Calu3 (cell line): ENCODE results near the gene ABHD17B. TPM values are rescaled to one million over a fixed set of nuclear protein-coding genes. Genes with fewer than 3 reads are reported as not detected.

Source experiments
- BruUV-seq: library from RNA; stranded (reverse); fragments of 400-500 nt; replicated peaks from 2 replicates; lab custom pipeline; 2021; lab: Mats Ljungman, UMichigan
- CTCF ChIA-PET: fragments of 300-600 bp; sonication (Branson Sonifier 250); formaldehyde crosslinking; loops from one replicate; lab custom pipeline; 2022; ENCODE audit warnings: antibody characterized with exemption; lab: Charles Lee
- DNase-seq: peaks from one replicate; pipeline ENCODE4 v3.0.0; 2022
- H3K27ac Mint-ChIP-seq: one replicate; pipeline ENCODE4 v1.8.0; 2022; ENCODE audit warnings: mixed read lengths; ENCODE audit not compliant: unreplicated experiment
- H3K27me3 Mint-ChIP-seq: one replicate; pipeline ENCODE4 v1.8.0; 2022; ENCODE audit warnings: mixed read lengths; ENCODE audit not compliant: unreplicated experiment
- H3K36me3 Mint-ChIP-seq: one replicate; pipeline ENCODE4 v1.8.0; 2022; ENCODE audit warnings: mild to moderate bottlenecking, moderate library complexity, mixed read lengths; ENCODE audit not compliant: insufficient read depth, unreplicated experiment
- H3K4me1 Mint-ChIP-seq: one replicate; pipeline ENCODE4 v1.8.0; 2022; ENCODE audit warnings: mild to moderate bottlenecking, low read depth, mixed read lengths; ENCODE audit not compliant: unreplicated experiment
- H3K4me3 Mint-ChIP-seq: one replicate; pipeline ENCODE4 v1.8.0; 2022; ENCODE audit warnings: mild to moderate bottlenecking, low read depth, moderate library complexity, mixed read lengths; ENCODE audit not compliant: unreplicated experiment
- H3K9me3 Mint-ChIP-seq: one replicate; pipeline ENCODE4 v1.8.0; 2022; ENCODE audit warnings: low read depth, mixed read lengths; ENCODE audit not compliant: unreplicated experiment
- CTCF ChIP-seq: fragments of 200-600 bp; IDR thresholded peaks from one replicate; pipeline ENCODE4 v1.8.0; 2022; ENCODE audit warnings: antibody characterized with exemption; ENCODE audit not compliant: unreplicated experiment
- intact Hi-C: fragments of 100-400 bp; cut with micrococcal nuclease; formaldehyde crosslinking; loops from one replicate; pipeline ENCODE4 v1.10.0; 2022; ENCODE audit not compliant: unreplicated experiment
- total RNA-seq: library from RNA; stranded (reverse); gene quantifications from 2 replicates; pipeline ENCODE4 v1.2.3, GENCODE V29; 2022

The ABHD17B gene
- total RNA-seq, 1 experiment from 2014 or later: 16.5 TPM

GRCh38 chr9:71915495-71915894 lies 4.5 kb upstream of the ABHD17B start:
- intact Hi-C loops: no loop called here
- CTCF ChIA-PET: no interaction called here
- Mint-ChIP-seq H3K27ac (no peak overlapping the region), H3K9me3 (no peaks in the 10 kb centered on the region), H3K36me3 (peaks cover 26% of the 10 kb centered on the region), H3K27me3 (no peaks in the 10 kb centered on the region), H3K4me3 (no peak overlapping the region), H3K4me1 (no peaks in the 10 kb centered on the region)
- no peak for DNase-seq
- no TSS peak for BruUV-seq
- TF ChIP-seq CTCF: no peak

GRCh38 chr9:71911908-71912335 lies 929 bp upstream of the ABHD17B start:
- Mint-ChIP-seq H3K4me3 (peak overlapping the region; percentile 88), H3K9me3 (no peaks in the 10 kb centered on the region), H3K27ac (peak overlapping the region; percentile 96), H3K27me3 (no peaks in the 10 kb centered on the region), H3K4me1 (no peaks in the 10 kb centered on the region), H3K36me3 (peaks cover 39% of the 10 kb centered on the region)
- TSS peak; percentile 63 for BruUV-seq
- CTCF ChIA-PET: interaction anchor here (1.5 to 1.6 kb wide), 2 partner anchors 33 to 113 kb away, joined by 4 read pairs; no protein-coding TSS in a partner anchor
- intact Hi-C loops: loop anchor here (2.0 to 5.0 kb wide), 3 partner anchors 33 to 440 kb away; no protein-coding TSS in a partner anchor
- no peak for DNase-seq
- no peak for TF ChIP-seq CTCF

GRCh38 chr9:71910650-71911060 lies 338 bp downstream of the ABHD17B start:
- CTCF ChIA-PET: interaction anchor here (1.0 to 1.6 kb wide), 3 partner anchors 34 to 114 kb away, joined by 4 read pairs; no protein-coding TSS in a partner anchor
- Mint-ChIP-seq H3K27ac (peak overlapping the region; percentile 96), H3K4me3 (peak overlapping the region; percentile 88), H3K36me3 (peaks cover 39% of the 10 kb centered on the region), H3K9me3 (no peaks in the 10 kb centered on the region), H3K4me1 (no peaks in the 10 kb centered on the region), H3K27me3 (no peaks in the 10 kb centered on the region)
- DNase-seq: no peak
- intact Hi-C loops: loop anchor here (2.0 to 5.0 kb wide), 3 partner anchors 34 to 442 kb away; no protein-coding TSS in a partner anchor
- BruUV-seq: no TSS peak
- no peak for TF ChIP-seq CTCF

GRCh38 chr9:71909887-71910649 lies 925 bp downstream of the ABHD17B start:
- Mint-ChIP-seq H3K27ac (peak overlapping the region; percentile 68), H3K9me3 (no peaks in the 10 kb centered on the region), H3K4me3 (peak overlapping the region; percentile 88), H3K4me1 (no peaks in the 10 kb centered on the region), H3K36me3 (peaks cover 39% of the 10 kb centered on the region), H3K27me3 (no peaks in the 10 kb centered on the region)
- TF ChIP-seq CTCF: no peak
- CTCF ChIA-PET: no interaction called here
- intact Hi-C loops: loop anchor here (2.0 to 5.0 kb wide), 3 partner anchors 35 to 442 kb away; no protein-coding TSS in a partner anchor
- DNase-seq: peak; percentile 66
- BruUV-seq: no TSS peak
